Measurements from ENCODE around the gene CD300LB. TPM values are rescaled to one million over a fixed set of nuclear protein-coding genes. Genes with fewer than 3 reads are reported as not detected.

CD300LB gene
- total RNA-seq, 2 donors from 2014 or later, result 0.81 to 0.85 TPM

GRCh38 chr17:74515941-74516340, 15.3 kb downstream of the CD300LB start:
- TF ChIP-seq, protein P1, sequence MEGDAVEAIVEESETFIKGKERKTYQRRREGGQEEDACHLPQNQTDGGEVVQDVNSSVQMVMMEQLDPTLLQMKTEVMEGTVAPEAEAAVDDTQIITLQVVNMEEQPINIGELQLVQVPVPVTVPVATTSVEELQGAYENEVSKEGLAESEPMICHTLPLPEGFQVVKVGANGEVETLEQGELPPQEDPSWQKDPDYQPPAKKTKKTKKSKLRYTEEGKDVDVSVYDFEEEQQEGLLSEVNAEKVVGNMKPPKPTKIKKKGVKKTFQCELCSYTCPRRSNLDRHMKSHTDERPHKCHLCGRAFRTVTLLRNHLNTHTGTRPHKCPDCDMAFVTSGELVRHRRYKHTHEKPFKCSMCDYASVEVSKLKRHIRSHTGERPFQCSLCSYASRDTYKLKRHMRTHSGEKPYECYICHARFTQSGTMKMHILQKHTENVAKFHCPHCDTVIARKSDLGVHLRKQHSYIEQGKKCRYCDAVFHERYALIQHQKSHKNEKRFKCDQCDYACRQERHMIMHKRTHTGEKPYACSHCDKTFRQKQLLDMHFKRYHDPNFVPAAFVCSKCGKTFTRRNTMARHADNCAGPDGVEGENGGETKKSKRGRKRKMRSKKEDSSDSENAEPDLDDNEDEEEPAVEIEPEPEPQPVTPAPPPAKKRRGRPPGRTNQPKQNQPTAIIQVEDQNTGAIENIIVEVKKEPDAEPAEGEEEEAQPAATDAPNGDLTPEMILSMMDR (IDR thresholded peaks at IDR 0.05), result no peak
- H3K27me3 ChIP-seq (replicated peaks; ENCODE audit: insufficient read depth), result no peaks in the 10 kb centered on the region
- ATAC-seq (ENCODE audit: insufficient number of reproducible peaks, low FRiP score, low read depth) (no peak), DNase-seq (ENCODE audit: low spot score) (no peak)
- H3K27ac ChIP-seq, result no peak overlapping the region
- no peak overlapping the region for H3K4me3 ChIP-seq
- H3K36me3 ChIP-seq, result no peaks in the 10 kb centered on the region
- H3K4me1 ChIP-seq (ENCODE audit: control insufficient read depth in 1 of 2, low read depth in 2 of 2), result peaks cover 0 to 3% of the 10 kb centered on the region in 2 donors
- H3K9me3 ChIP-seq, result no peaks in the 10 kb centered on the region

GRCh38 chr17:74514632-74515334, 16.5 kb downstream of the CD300LB start:
- ATAC-seq (ENCODE audit: insufficient number of reproducible peaks, low FRiP score, low read depth), result no peak
- DNase-seq (ENCODE audit: low spot score), result no peak

DNA sequence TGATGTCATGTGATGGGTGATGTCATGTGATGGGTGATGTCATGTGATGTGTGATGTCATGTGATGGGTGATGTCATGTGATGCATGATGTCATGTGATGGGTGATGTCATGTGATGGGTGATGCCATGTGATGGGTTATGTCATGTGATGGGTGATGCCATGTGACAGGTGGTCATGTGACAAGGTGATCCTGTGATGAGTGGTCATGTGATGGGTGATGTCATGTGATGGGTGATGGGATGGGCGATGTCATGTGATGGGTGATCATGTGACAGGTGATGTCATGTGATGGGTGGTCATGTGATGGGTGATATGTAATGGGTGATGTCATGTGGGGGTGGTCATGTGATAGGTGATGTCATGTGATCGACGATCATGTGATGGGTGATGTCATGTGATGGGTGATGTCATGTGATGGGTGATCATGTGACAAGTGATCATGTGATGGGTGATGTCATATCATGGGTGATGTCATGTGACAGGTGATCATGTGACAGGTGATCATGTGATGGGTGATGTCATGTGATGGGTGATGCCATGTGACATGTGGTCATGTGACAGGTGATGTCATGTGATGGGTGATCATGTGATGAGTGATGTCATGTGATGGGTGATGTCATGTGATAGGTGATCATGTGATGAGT, 17.2 kb downstream of the CD300LB start:
- Histone ChIP-seq H3K4me3 (no peak overlapping the region), H3K27me3 (replicated peaks; ENCODE audit: insufficient read depth) (no peaks in the 10 kb centered on the region), H3K9me3 (no peaks in the 10 kb centered on the region), H3K36me3 (no peaks in the 10 kb centered on the region), H3K4me1 (ENCODE audit: control insufficient read depth in 1 of 2, low read depth in 2 of 2) (peaks cover 0 to 3% of the 10 kb centered on the region in 2 donors), H3K27ac (no peak overlapping the region)
- TF ChIP-seq, protein P1 (IDR thresholded peaks at IDR 0.05), result no peak
- DNase-seq (ENCODE audit: low spot score) (no peak), ATAC-seq (ENCODE audit: insufficient number of reproducible peaks, low FRiP score, low read depth) (no peak)

More at GRCh38 chr17:74514632-74515334, 16.5 kb downstream of the CD300LB start:
- H3K36me3 ChIP-seq, result no peaks in the 10 kb centered on the region
- TF ChIP-seq, protein P1 (IDR thresholded peaks at IDR 0.05), result no peak
- H3K4me1 ChIP-seq (ENCODE audit: control insufficient read depth in 1 of 2, low read depth in 2 of 2), result peaks cover 0 to 3% of the 10 kb centered on the region in 2 donors
- no peaks in the 10 kb centered on the region for H3K9me3 ChIP-seq
- no peak overlapping the region for H3K4me3 ChIP-seq
- no peak overlapping the region for H3K27ac ChIP-seq
- H3K27me3 ChIP-seq (replicated peaks; ENCODE audit: insufficient read depth), result no peaks in the 10 kb centered on the region

GRCh38 chr17:74512624-74513091, 18.6 kb downstream of the CD300LB start:
- DNase-seq (ENCODE audit: low spot score) (no peak), ATAC-seq (ENCODE audit: insufficient number of reproducible peaks, low FRiP score, low read depth) (no peak)
- TF ChIP-seq, protein P1 (IDR thresholded peaks at IDR 0.05), result no peak
- Histone ChIP-seq H3K36me3 (no peaks in the 10 kb centered on the region), H3K27ac (peak overlapping the region in 1 of 2 donors; percentile 45), H3K4me1 (ENCODE audit: control insufficient read depth in 1 of 2, low read depth in 2 of 2) (peaks cover 0 to 3% of the 10 kb centered on the region in 2 donors), H3K4me3 (no peak overlapping the region), H3K27me3 (replicated peaks; ENCODE audit: insufficient read depth) (peaks cover 3% of the 10 kb centered on the region), H3K9me3 (no peaks in the 10 kb centered on the region)

DNA sequence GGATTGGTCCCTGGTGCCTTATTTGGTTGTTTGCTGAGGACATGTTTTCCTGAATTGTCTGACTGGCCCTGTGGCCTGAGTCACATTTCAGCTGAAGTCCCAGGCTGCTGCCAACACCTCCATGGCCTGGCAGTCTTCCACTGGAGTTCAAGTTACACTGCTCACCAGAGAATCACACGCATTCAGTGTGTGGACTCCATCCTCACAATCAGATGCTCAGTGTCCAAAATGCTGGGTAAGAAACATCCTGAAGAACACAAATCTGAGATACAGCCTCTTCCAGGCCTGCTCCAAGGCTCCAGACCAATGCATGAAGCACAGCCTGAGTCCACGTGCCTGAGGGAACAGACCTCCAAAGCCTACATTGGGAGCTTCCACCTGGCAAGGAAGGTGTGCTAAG, 19.2 kb downstream of the CD300LB start:
- Histone ChIP-seq H3K36me3 (no peaks in the 10 kb centered on the region), H3K27ac (peak overlapping the region in 1 of 2 donors; percentile 45), H3K4me1 (ENCODE audit: control insufficient read depth in 1 of 2, low read depth in 2 of 2) (peaks cover 0 to 3% of the 10 kb centered on the region in 2 donors), H3K9me3 (no peaks in the 10 kb centered on the region), H3K4me3 (no peak overlapping the region), H3K27me3 (replicated peaks; ENCODE audit: insufficient read depth) (peaks cover 3% of the 10 kb centered on the region)
- DNase-seq (ENCODE audit: low spot score) (no peak), ATAC-seq (ENCODE audit: insufficient number of reproducible peaks, low FRiP score, low read depth) (no peak)
- TF ChIP-seq, protein P1 (IDR thresholded peaks at IDR 0.05), result no peak
